ENCODE measurements around the gene FBXO48.

GRCh38 chr2:68499133-68499532, 32.0 kb upstream of the FBXO48 start:
- TF ChIP-seq POLR2A (IDR thresholded peaks at IDR 0.05) (no peak), CTCF (IDR thresholded peaks at IDR 0.05) (no peak)
